Panc1 (cell line): Measurements from ENCODE around the gene RNF103.

ENCODE experiments used
- CTCF ChIP-seq: fragments of 450-650 bp; IDR thresholded peaks from 2 replicates; pipeline ENCODE4 v1.5.1; 2017; ENCODE audit warnings: mild to moderate bottlenecking
- TCF7L2 ChIP-seq: IDR thresholded peaks from 2 replicates; pipeline ENCODE4 v1.6.1; 2011; ENCODE audit warnings: mild to moderate bottlenecking, low read depth, low read length, inconsistent platforms

GRCh38 chr2:86570059-86570458 lies 53.6 kb downstream of the RNF103 start:
- TF ChIP-seq CTCF (no peak), TCF7L2 (no peak)
